ENCODE data around the gene PPP4R1.

PPP4R1 gene

GRCh38 chr18:9613550-9614400, 584 bp downstream of the PPP4R1 start:
- no peak for TF ChIP-seq TAF1 (IDR thresholded peaks at IDR 0.05; ENCODE audit: borderline replicate concordance, insufficient read depth, low read length)
- no peak; the same call in 1 of the 2 replicates for TF ChIP-seq SIN3A (IDR thresholded peaks at IDR 0.05; ENCODE audit: borderline replicate concordance, insufficient read depth, low read length)
- TF ChIP-seq POLR2AphosphoS5 (IDR thresholded peaks at IDR 0.05; ENCODE audit: low read depth, low read length) = no peak
- TF ChIP-seq FOXP2 (optimal IDR thresholded peaks at IDR 0.05; ENCODE audit: borderline replicate concordance, extremely low read depth, extremely low read length, insufficient read depth) = no peak
- TF ChIP-seq, protein P1, sequence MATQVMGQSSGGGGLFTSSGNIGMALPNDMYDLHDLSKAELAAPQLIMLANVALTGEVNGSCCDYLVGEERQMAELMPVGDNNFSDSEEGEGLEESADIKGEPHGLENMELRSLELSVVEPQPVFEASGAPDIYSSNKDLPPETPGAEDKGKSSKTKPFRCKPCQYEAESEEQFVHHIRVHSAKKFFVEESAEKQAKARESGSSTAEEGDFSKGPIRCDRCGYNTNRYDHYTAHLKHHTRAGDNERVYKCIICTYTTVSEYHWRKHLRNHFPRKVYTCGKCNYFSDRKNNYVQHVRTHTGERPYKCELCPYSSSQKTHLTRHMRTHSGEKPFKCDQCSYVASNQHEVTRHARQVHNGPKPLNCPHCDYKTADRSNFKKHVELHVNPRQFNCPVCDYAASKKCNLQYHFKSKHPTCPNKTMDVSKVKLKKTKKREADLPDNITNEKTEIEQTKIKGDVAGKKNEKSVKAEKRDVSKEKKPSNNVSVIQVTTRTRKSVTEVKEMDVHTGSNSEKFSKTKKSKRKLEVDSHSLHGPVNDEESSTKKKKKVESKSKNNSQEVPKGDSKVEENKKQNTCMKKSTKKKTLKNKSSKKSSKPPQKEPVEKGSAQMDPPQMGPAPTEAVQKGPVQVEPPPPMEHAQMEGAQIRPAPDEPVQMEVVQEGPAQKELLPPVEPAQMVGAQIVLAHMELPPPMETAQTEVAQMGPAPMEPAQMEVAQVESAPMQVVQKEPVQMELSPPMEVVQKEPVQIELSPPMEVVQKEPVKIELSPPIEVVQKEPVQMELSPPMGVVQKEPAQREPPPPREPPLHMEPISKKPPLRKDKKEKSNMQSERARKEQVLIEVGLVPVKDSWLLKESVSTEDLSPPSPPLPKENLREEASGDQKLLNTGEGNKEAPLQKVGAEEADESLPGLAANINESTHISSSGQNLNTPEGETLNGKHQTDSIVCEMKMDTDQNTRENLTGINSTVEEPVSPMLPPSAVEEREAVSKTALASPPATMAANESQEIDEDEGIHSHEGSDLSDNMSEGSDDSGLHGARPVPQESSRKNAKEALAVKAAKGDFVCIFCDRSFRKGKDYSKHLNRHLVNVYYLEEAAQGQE (IDR thresholded peaks at IDR 0.05; ENCODE audit: insufficient read depth in 1 of 2, low read depth in 2 of 2, low read length in 2 of 2) = no peak

DNA sequence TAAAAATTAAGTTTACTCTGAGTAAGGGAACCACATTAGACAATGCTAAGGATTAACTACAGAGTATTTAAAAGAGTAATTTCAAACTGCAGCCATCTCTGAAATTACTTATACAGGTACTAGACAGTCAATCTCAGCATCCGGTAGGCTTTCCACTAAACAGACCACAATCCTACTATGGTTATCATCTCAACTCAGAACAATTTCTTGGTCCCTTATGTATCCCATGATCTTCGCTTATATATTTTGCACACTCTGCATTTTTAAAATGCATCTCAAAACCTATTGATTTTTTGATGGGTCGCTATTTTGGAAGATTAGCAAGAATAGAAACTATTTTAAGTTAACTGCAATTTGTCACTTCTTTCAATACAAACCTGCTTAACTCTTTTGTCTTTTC, 1.4 kb downstream of the PPP4R1 start:
- no peak for TF ChIP-seq SIN3A (IDR thresholded peaks at IDR 0.05; ENCODE audit: borderline replicate concordance, insufficient read depth, low read length)

- TF ChIP-seq TAF1 (IDR thresholded peaks at IDR 0.05; ENCODE audit: borderline replicate concordance, insufficient read depth, low read length) (no peak), FOXP2 (optimal IDR thresholded peaks at IDR 0.05; ENCODE audit: borderline replicate concordance, extremely low read depth, extremely low read length, insufficient read depth) (no peak)
- TF ChIP-seq, protein P1 (IDR thresholded peaks at IDR 0.05; ENCODE audit: insufficient read depth in 1 of 2, low read depth in 2 of 2, low read length in 2 of 2) = no peak
Measured at GRCh38 chr18:9612215-9612830, 2.0 kb downstream of the PPP4R1 start.

- no peak for TF ChIP-seq SIN3A (IDR thresholded peaks at IDR 0.05; ENCODE audit: borderline replicate concordance, insufficient read depth, low read length)
- TF ChIP-seq TAF1 (IDR thresholded peaks at IDR 0.05; ENCODE audit: borderline replicate concordance, insufficient read depth, low read length) = no peak
- TF ChIP-seq, protein P1 (IDR thresholded peaks at IDR 0.05; ENCODE audit: insufficient read depth in 1 of 2, low read depth in 2 of 2, low read length in 2 of 2) = no peak
- no peak for TF ChIP-seq POLR2AphosphoS5 (IDR thresholded peaks at IDR 0.05; ENCODE audit: low read depth, low read length)
- TF ChIP-seq FOXP2 (optimal IDR thresholded peaks at IDR 0.05; ENCODE audit: borderline replicate concordance, extremely low read depth, extremely low read length, insufficient read depth) = no peak
Measured at GRCh38 chr18:9609190-9609589, 5.2 kb downstream of the PPP4R1 start.

- TF ChIP-seq, protein P1 (IDR thresholded peaks at IDR 0.05; ENCODE audit: insufficient read depth in 1 of 2, low read depth in 2 of 2, low read length in 2 of 2) = no peak
- TF ChIP-seq SIN3A (IDR thresholded peaks at IDR 0.05; ENCODE audit: borderline replicate concordance, insufficient read depth, low read length) = no peak
- no peak for TF ChIP-seq FOXP2 (optimal IDR thresholded peaks at IDR 0.05; ENCODE audit: borderline replicate concordance, extremely low read depth, extremely low read length, insufficient read depth)
Measured at GRCh38 chr18:9608728-9609127, 5.6 kb downstream of the PPP4R1 start.

All from PFSK-1 (cell line).